HEK293 (cell line): Measurements from ENCODE around the gene NUDT4.

Experiments used
- CTCF ChIA-PET: fragments of 350-600 bp; formaldehyde crosslinking; extraction: SDS; loops from one replicate; lab custom pipeline; 2021; ENCODE audit warnings: antibody characterized with exemption; lab: Yijun Ruan, JAX
- POLR2A ChIA-PET: fragments of 300-600 bp; formaldehyde crosslinking; extraction: SDS; loops from one replicate; lab custom pipeline; 2020; ENCODE audit warnings: antibody characterized with exemption, inconsistent platforms; lab: Yijun Ruan, JAX
- H3K27ac ChIP-seq: fragments of 200-500 bp; sonication (Bioruptor generic); 2 replicates; pipeline ENCODE4 v1.5.1; 2014; ENCODE audit warnings: low read depth, low read length, control low read depth, inconsistent platforms; ENCODE audit errors: extremely low read depth
- H3K36me3 ChIP-seq, 2 experiments: fragments of 200-500 bp in 1 of 2; sonication (Bioruptor generic) in 1 of 2; 1 replicate in 1 of 2; 2 replicates in 1 of 2; pipeline ENCODE4 v1.5.1; 2014 to 2017; ENCODE audit warnings: inconsistent platforms in 2 of 2, low read length in 2 of 2; ENCODE audit not compliant: control insufficient read depth in 2 of 2, insufficient read depth in 1 of 2
- H3K4me1 ChIP-seq: fragments of 200-500 bp; sonication (Bioruptor generic); 2 replicates; pipeline ENCODE4 v1.5.1; 2014; ENCODE audit warnings: mild to moderate bottlenecking, low read length, inconsistent platforms; ENCODE audit not compliant: control insufficient read depth, insufficient read depth
- H3K4me3 ChIP-seq: 2 replicates; pipeline ENCODE4 v1.5.1; 2011; ENCODE audit warnings: low read depth, mild to moderate bottlenecking, control low read depth, low read length, moderate library complexity
- H3K9me3 ChIP-seq: fragments of 200-500 bp; sonication (Bioruptor generic); 2 replicates; pipeline ENCODE4 v1.5.1; 2014; ENCODE audit warnings: low read depth, low read length, inconsistent platforms; ENCODE audit not compliant: control insufficient read depth, insufficient read depth
- HIC1 ChIP-seq: fragments of 450-650 bp; formaldehyde crosslinking; IDR thresholded peaks from 2 replicates; pipeline ENCODE4 v1.5.1; 2016; ENCODE audit warnings: missing biosample characterization, missing genetic modification characterization
- KLF1 ChIP-seq: fragments of 450-650 bp; formaldehyde crosslinking; IDR thresholded peaks from 2 replicates; pipeline ENCODE4 v1.5.1; 2016; ENCODE audit warnings: missing biosample characterization, missing genetic modification characterization
- PRDM1 ChIP-seq: fragments of 450-650 bp; formaldehyde crosslinking; IDR thresholded peaks from 2 replicates; pipeline ENCODE4; 2016; ENCODE audit warnings: missing biosample characterization, missing genetic modification characterization
- PRDM10 ChIP-seq: fragments of 450-650 bp; formaldehyde crosslinking; IDR thresholded peaks from 2 replicates; pipeline ENCODE4 v1.5.1; 2016; ENCODE audit warnings: missing biosample characterization, missing genetic modification characterization
- YY1 ChIP-seq: fragments of 450-650 bp; formaldehyde crosslinking; IDR thresholded peaks from 2 replicates; pipeline ENCODE4 v1.5.1; 2018; ENCODE audit warnings: missing biosample characterization, missing genetic modification characterization
- ZBTB8A ChIP-seq: fragments of 450-650 bp; formaldehyde crosslinking; IDR thresholded peaks from 2 replicates; pipeline ENCODE4 v1.5.1; 2016; ENCODE audit warnings: missing biosample characterization, missing genetic modification characterization
- ZEB2 ChIP-seq: fragments of 450-650 bp; formaldehyde crosslinking; IDR thresholded peaks from 2 replicates; pipeline ENCODE4 v1.5.1; 2016; ENCODE audit warnings: missing biosample characterization, missing genetic modification characterization
- ZNF146 ChIP-seq: fragments of 450-650 bp; formaldehyde crosslinking; IDR thresholded peaks from 2 replicates; pipeline ENCODE4 v1.5.1; 2016; ENCODE audit warnings: missing biosample characterization, missing genetic modification characterization
- ZNF148 ChIP-seq: fragments of 450-650 bp; formaldehyde crosslinking; IDR thresholded peaks from 2 replicates; pipeline ENCODE4 v1.5.0; 2017; ENCODE audit warnings: missing biosample characterization, missing genetic modification characterization, borderline replicate concordance
- ZNF214 ChIP-seq: fragments of 450-650 bp; formaldehyde crosslinking; IDR thresholded peaks from 2 replicates; pipeline ENCODE4 v1.5.1; 2017; ENCODE audit warnings: missing biosample characterization, mild to moderate bottlenecking, missing genetic modification characterization, borderline replicate concordance
- ZNF248 ChIP-seq: fragments of 450-650 bp; formaldehyde crosslinking; IDR thresholded peaks from 2 replicates; pipeline ENCODE4 v1.5.1; 2017; ENCODE audit warnings: missing biosample characterization, missing genetic modification characterization
- ZNF26 ChIP-seq: fragments of 450-650 bp; formaldehyde crosslinking; IDR thresholded peaks from 2 replicates; pipeline ENCODE4 v1.5.1; 2016; ENCODE audit warnings: missing biosample characterization, missing genetic modification characterization
- ZNF335 ChIP-seq: fragments of 450-650 bp; formaldehyde crosslinking; conservative IDR thresholded peaks from 2 replicates; pipeline ENCODE4 v1.5.1; 2016; ENCODE audit warnings: missing biosample characterization, missing genetic modification characterization
- ZNF416 ChIP-seq: fragments of 450-650 bp; formaldehyde crosslinking; IDR thresholded peaks from 2 replicates; pipeline ENCODE4 v1.5.1; 2016; ENCODE audit warnings: missing biosample characterization, missing genetic modification characterization
- ZNF488 ChIP-seq: fragments of 450-650 bp; formaldehyde crosslinking; IDR thresholded peaks from 2 replicates; pipeline ENCODE4 v1.5.1; 2016; ENCODE audit warnings: missing biosample characterization, missing genetic modification characterization
- ZNF555 ChIP-seq: fragments of 450-650 bp; formaldehyde crosslinking; conservative IDR thresholded peaks from 2 replicates; pipeline ENCODE4 v1.5.1; 2017; ENCODE audit warnings: missing biosample characterization, mild to moderate bottlenecking, missing genetic modification characterization, inconsistent platforms
- ZNF629 ChIP-seq: fragments of 450-650 bp; formaldehyde crosslinking; IDR thresholded peaks from 2 replicates; pipeline ENCODE4 v1.5.1; 2017; ENCODE audit warnings: missing biosample characterization, missing genetic modification characterization
- ZNF639 ChIP-seq: fragments of 450-650 bp; formaldehyde crosslinking; IDR thresholded peaks from 2 replicates; pipeline ENCODE4 v1.5.1; 2016; ENCODE audit warnings: missing biosample characterization, missing genetic modification characterization
- ZNF701 ChIP-seq: fragments of 450-650 bp; formaldehyde crosslinking; IDR thresholded peaks from 2 replicates; pipeline ENCODE4 v1.5.1; 2016; ENCODE audit warnings: missing biosample characterization, missing genetic modification characterization

Gene NUDT4

GRCh38 chr12:93361151-93361919, 16.4 kb upstream of the NUDT4 start:
- H3K4me1 ChIP-seq: no peaks in the 10 kb centered on the region
- H3K9me3 ChIP-seq: no peaks in the 10 kb centered on the region
- TF ChIP-seq ZNF214 (tag by site-specific recombination) (no peak), ZBTB8A (tag by site-specific recombination) (no peak), ZNF555 (tag by site-specific recombination) (no peak), ZNF629 (tag by site-specific recombination) (no peak), ZNF26 (tag by site-specific recombination) (no peak), ZNF639 (no peak)
- POLR2A ChIA-PET: no interaction called here
- no peak overlapping the region for H3K27ac ChIP-seq
- CTCF ChIA-PET: no interaction called here
- no peak overlapping the region for H3K4me3 ChIP-seq
- no peaks in the 10 kb centered on the region for H3K36me3 ChIP-seq

GRCh38 chr12:93363841-93364297, 13.9 kb upstream of the NUDT4 start:
- no peaks in the 10 kb centered on the region for H3K4me1 ChIP-seq
- H3K9me3 ChIP-seq: no peaks in the 10 kb centered on the region
- no peaks in the 10 kb centered on the region for H3K36me3 ChIP-seq
- no peak overlapping the region for H3K27ac ChIP-seq
- no peak overlapping the region for H3K4me3 ChIP-seq
- POLR2A ChIA-PET: no interaction called here
- CTCF ChIA-PET: interaction anchor here (0.6 kb wide), 1 partner anchor 929 kb away, joined by 3 read pairs; no protein-coding TSS in a partner anchor
- TF ChIP-seq ZNF335 (tag by site-specific recombination) (no peak), KLF1 (tag by site-specific recombination) (no peak), ZEB2 (no peak), YY1 (tag by site-specific recombination) (no peak), ZNF248 (tag by site-specific recombination) (no peak), HIC1 (tag by site-specific recombination) (no peak), ZNF148 (tag by site-specific recombination) (no peak), ZNF416 (no peak), PRDM1 (tag by site-specific recombination) (no peak), ZNF555 (tag by site-specific recombination) (no peak), ZNF629 (tag by site-specific recombination) (no peak), ZNF146 (tag by site-specific recombination) (no peak), ZNF701 (tag by site-specific recombination) (no peak), PRDM10 (tag by site-specific recombination) (no peak), ZNF488 (tag by site-specific recombination) (no peak)
